Adrenal gland (tissue), 12 donors: Measurements from ENCODE around the gene ITPR3. TPM values are rescaled to one million over a fixed set of nuclear protein-coding genes. Genes with fewer than 3 reads are reported as not detected.

Experiments used
- DNase-seq, 7 donors: peaks; one replicate each; pipeline ENCODE4 v3.0.0-alpha.2; 2019 to 2020
- H3K27ac ChIP-seq, 5 donors: fragments of 200-600 bp; sonication (generic) in 4 of 5; 1 replicate in 3 of 5; 2 replicates in 2 of 5; pipeline versions ENCODE4 v1.5.1 to v1.8.0; 2016 to 2020; ENCODE audit warnings: mild to moderate bottlenecking in 1 of 5
- H3K27me3 ChIP-seq: fragments of 200-600 bp; 2 replicates; pipeline ENCODE4 v1.8.0; 2021
- H3K36me3 ChIP-seq, 2 donors: fragments of 200-600 bp; replicated peaks in 1 of 2; 1 replicate in 1 of 2; 2 replicates in 1 of 2; pipeline versions ENCODE4 v1.5.1 to v1.8.0; 2018 to 2022
- H3K4me1 ChIP-seq, 2 donors: fragments of 200-600 bp; replicated peaks in 1 of 2; 1 replicate in 1 of 2; 2 replicates in 1 of 2; pipeline versions ENCODE4 v1.5.1 to v1.8.0; 2018 to 2021
- H3K4me3 ChIP-seq, 4 donors: fragments of 200-600 bp; sonication (generic) in 3 of 4; one replicate each; pipeline ENCODE4 v1.5.1; 2016 to 2018
- H3K9me3 ChIP-seq, 3 donors: fragments of 200-600 bp; sonication (generic) in 1 of 3; replicated peaks in 1 of 3; 1 replicate in 2 of 3; 2 replicates in 1 of 3; pipeline versions ENCODE4 v1.5.1 to v1.8.0; 2016 to 2021
- CTCF ChIP-seq, 6 experiments: fragments of 450-650 bp in 4 of 6; fragments of 200-600 bp in 2 of 6; sonication (generic) in 1 of 6; IDR thresholded peaks; 1 replicate in 5 of 6; 2 replicates in 1 of 6; pipeline versions ENCODE4 v1.5.1 to v1.8.0; 2016 to 2021; ENCODE audit warnings: antibody characterized with exemption in 6 of 6, mild to moderate bottlenecking in 2 of 6, moderate library complexity in 1 of 6
- POLR2A ChIP-seq, 2 donors: fragments of 450-650 bp; IDR thresholded peaks; one replicate each; pipeline ENCODE4 v1.6.1; 2017; ENCODE audit warnings: antibody characterized with exemption in 2 of 2, mild to moderate bottlenecking in 2 of 2, moderate library complexity in 1 of 2
- WGBS, 4 donors: extraction: QIAGEN DNeasy Blood & Tissue Kit in 2 of 4; methylation state at CpG; one replicate each; pipeline versions ENCODE4 v1.1.5 to v1.1.7; 2013 to 2017; 5-methylcytosine and 5-hydroxymethylcytosine counted together
- intact Hi-C, 2 donors: fragments of 100-400 bp; cut with DNase I; formaldehyde crosslinking; loops; one replicate each; pipeline versions ENCODE4 v1.14.1 to v1.15.0; 2022 to 2023
- polyA plus RNA-seq, 3 donors: library from polyadenylated mRNA; stranded (reverse); fragments of 200-250 nt in 2 of 3; fragments of 350-450 nt in 1 of 3; fragmentation: Illumina TruSeq in 1 of 3; extraction: RNeasy Lipid Tissue Mini Kit (QIAGEN cat#74804) in 1 of 3; gene quantifications; one replicate each; pipeline ENCODE4 v1.2.3, GENCODE V29; 2013 to 2014
- total RNA-seq, 9 donors: library from RNA; depleted of rRNA in 4 of 9; stranded (reverse); fragments of >200 nt in 4 of 9; fragments of 120-200 nt in 1 of 9; fragmentation: NEBNext Ultra II Directional in 1 of 9; extraction: Animal tissue kit (Norgen Biotek cat#: 25700) in 1 of 9; gene quantifications; one replicate each; pipeline versions ENCODE4 v1.1.0 to v1.2.4, GENCODE V29; 2013 to 2023
- donor health status: healthy with polysubstance abuse.
- donor health status: Bipolar disorder and iron deficiency.
- donor health status: DM: yes; HTN: yes; CAD: no.
- donor health status: DM: no; HTN: no; CAD: no.
- donor health status: DM: no; HTN: no; CAD: no.
- donor health status: DM: yes; HTN: yes; CAD: no.

Gene ITPR3
- total and polyA plus RNA-seq, 12 donors = 1.3 to 38.1 (median 23.9) TPM

- Histone ChIP-seq H3K27ac (peak overlapping the region; percentile 85 to 95 (median 94)), H3K27me3 (no peaks in the 10 kb centered on the region), H3K36me3 (peaks cover 0 to 39% of the 10 kb centered on the region in 2 donors), H3K4me3 (peak overlapping the region in 2 of 4 donors; percentile 11 to 36), H3K4me1 (peaks cover 36 to 40% of the 10 kb centered on the region in 2 donors), H3K9me3 (no peaks in the 10 kb centered on the region)
- intact Hi-C loops = loop anchor here in 1 of 2 donors (10.0 kb wide), 1 partner anchor 152 kb away; the partner anchor contains the start of gene SYNGAP1
- 38 to 67% (median 46%) methylated on average over 5 to 11 of the region's 11 CpGs for WGBS, 4 donors
- DNase-seq = peak; percentile 68 to 81 (median 75)
- no peak for TF ChIP-seq CTCF (IDR thresholded peaks at IDR 0.05)
- TF ChIP-seq POLR2A (IDR thresholded peaks at IDR 0.05) = no peak
Observed at GRCh38 chr6:33576668-33577067, 44.5 kb upstream of the ITPR3 start.

GRCh38 chr6:33577106-33577535 lies 44.0 kb upstream of the ITPR3 start:
- 20 to 45% (median 21%) methylated on average over 9 of the region's 9 CpGs; no CpG with 5 or more reads in 1 of the 4 donors for WGBS, 4 donors
- Histone ChIP-seq H3K4me1 (peaks cover 33 to 37% of the 10 kb centered on the region in 2 donors), H3K36me3 (peaks cover 0 to 35% of the 10 kb centered on the region in 2 donors), H3K27me3 (no peaks in the 10 kb centered on the region), H3K9me3 (no peaks in the 10 kb centered on the region), H3K4me3 (peak overlapping the region in 2 of 4 donors; percentile 11 to 36), H3K27ac (peak overlapping the region; percentile 85 to 95 (median 94))
- intact Hi-C loops = loop anchor here in 1 of 2 donors (10.0 kb wide), 1 partner anchor 152 kb away; the partner anchor contains the start of gene SYNGAP1
- TF ChIP-seq CTCF (IDR thresholded peaks at IDR 0.05) = peak in 1 of 6 experiments; percentile 20
- peak in 1 of 2 donors; percentile 80 for TF ChIP-seq POLR2A (IDR thresholded peaks at IDR 0.05)
- DNase-seq = peak; percentile 91 to 98 (median 97)

- Histone ChIP-seq H3K4me1 (peaks cover 33 to 37% of the 10 kb centered on the region in 2 donors), H3K27ac (peak overlapping the region; percentile 85 to 95 (median 94)), H3K4me3 (no peak overlapping the region), H3K36me3 (peaks cover 0 to 33% of the 10 kb centered on the region in 2 donors), H3K27me3 (no peaks in the 10 kb centered on the region), H3K9me3 (no peaks in the 10 kb centered on the region)
- TF ChIP-seq CTCF (IDR thresholded peaks at IDR 0.05) = no peak
- intact Hi-C loops = loop anchor here in 1 of 2 donors (10.0 kb wide), 1 partner anchor 153 kb away; the partner anchor contains the start of gene SYNGAP1
- DNase-seq = no peak
- WGBS, 4 donors = 50 to 59% (median 56%) methylated on average over 6 of the region's 6 CpGs
Observed at GRCh38 chr6:33577718-33578117, 43.4 kb upstream of the ITPR3 start.

DNA sequence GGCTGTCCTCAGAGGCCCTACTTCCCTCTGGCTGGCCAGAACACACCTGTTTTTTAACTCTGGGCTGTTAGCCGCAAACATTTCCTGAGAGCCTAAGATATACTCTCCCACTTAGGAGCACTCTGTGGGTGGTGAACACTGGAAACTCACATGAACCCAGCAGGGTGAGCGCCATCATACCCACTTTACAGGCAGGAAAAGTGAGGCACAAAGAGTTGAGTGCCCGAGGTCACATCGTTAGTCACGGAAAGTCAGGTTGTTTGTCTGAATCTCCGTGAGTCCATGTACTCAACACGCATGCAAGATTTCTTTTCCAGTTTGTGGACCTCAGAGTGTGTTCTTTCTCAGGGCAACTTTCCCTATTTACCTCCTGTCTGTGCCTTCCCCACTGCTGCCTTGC lies 43.0 kb upstream of the ITPR3 start:
- 80 to 89% (median 85%) methylated on average over 6 to 7 of the region's 7 CpGs for WGBS, 4 donors
- DNase-seq = no peak
- Histone ChIP-seq H3K36me3 (peaks cover 0 to 33% of the 10 kb centered on the region in 2 donors), H3K4me3 (peak overlapping the region in 1 of 4 donors; percentile 82), H3K4me1 (peaks cover 33 to 37% of the 10 kb centered on the region in 2 donors), H3K27me3 (no peaks in the 10 kb centered on the region), H3K9me3 (no peaks in the 10 kb centered on the region), H3K27ac (peak overlapping the region; percentile 85 to 95 (median 94))
- no peak for TF ChIP-seq POLR2A (IDR thresholded peaks at IDR 0.05)
- TF ChIP-seq CTCF (IDR thresholded peaks at IDR 0.05) = no peak
- intact Hi-C loops = loop anchor here in 1 of 2 donors (10.0 kb wide), 1 partner anchor 153 kb away; the partner anchor contains the start of gene SYNGAP1
